Measurements from ENCODE around the gene ALG9.
"Not testable (repeated sequence)": the region's sequence is repeated elsewhere in the genome, so short reads cannot be mapped to it uniquely, and the experiment has no call there.

ALG9 gene

DNA sequence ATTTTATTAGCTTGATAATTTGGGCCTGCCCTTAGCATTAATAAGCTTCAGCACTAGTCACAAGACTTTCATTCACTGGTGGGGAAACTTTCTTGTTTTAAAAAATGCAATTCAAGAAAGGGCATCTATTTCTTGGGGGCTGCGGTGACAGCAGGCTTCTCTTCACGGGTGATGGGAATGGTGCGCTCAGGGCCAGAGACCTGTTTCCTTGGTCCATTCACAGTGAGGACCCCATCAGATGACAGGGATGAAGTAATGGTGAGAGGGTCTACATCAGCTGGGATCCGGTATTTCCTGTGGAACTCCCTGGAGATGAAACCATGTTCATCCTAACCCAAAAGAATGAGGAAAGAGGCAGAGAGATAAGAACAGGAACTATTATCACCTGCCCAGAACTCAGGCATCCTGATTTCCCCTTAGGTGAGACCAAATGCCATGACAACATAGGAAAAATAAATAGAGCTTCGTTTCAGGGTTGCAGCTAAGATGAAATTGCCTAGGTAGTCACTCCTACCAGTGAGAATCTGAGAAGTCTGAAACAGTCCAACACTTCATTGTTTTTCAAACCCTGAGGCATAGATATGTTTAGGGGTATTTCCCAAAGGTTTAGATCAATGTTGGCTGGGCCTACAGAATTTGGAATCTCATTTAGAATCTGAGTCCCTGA is 37.4 kb upstream of the ALG9 start:
- DNase-seq (ENCODE audit: low read depth in 2 of 2): no peak
- H3K4me3 ChIP-seq (replicated peaks in 1 of 2; ENCODE audit: low read depth in 2 of 2, low read length in 2 of 2): no peak overlapping the region
- TF ChIP-seq, protein P1, sequence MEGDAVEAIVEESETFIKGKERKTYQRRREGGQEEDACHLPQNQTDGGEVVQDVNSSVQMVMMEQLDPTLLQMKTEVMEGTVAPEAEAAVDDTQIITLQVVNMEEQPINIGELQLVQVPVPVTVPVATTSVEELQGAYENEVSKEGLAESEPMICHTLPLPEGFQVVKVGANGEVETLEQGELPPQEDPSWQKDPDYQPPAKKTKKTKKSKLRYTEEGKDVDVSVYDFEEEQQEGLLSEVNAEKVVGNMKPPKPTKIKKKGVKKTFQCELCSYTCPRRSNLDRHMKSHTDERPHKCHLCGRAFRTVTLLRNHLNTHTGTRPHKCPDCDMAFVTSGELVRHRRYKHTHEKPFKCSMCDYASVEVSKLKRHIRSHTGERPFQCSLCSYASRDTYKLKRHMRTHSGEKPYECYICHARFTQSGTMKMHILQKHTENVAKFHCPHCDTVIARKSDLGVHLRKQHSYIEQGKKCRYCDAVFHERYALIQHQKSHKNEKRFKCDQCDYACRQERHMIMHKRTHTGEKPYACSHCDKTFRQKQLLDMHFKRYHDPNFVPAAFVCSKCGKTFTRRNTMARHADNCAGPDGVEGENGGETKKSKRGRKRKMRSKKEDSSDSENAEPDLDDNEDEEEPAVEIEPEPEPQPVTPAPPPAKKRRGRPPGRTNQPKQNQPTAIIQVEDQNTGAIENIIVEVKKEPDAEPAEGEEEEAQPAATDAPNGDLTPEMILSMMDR (IDR thresholded peaks at IDR 0.05; ENCODE audit: low read depth, low read length): no peak

DNA sequence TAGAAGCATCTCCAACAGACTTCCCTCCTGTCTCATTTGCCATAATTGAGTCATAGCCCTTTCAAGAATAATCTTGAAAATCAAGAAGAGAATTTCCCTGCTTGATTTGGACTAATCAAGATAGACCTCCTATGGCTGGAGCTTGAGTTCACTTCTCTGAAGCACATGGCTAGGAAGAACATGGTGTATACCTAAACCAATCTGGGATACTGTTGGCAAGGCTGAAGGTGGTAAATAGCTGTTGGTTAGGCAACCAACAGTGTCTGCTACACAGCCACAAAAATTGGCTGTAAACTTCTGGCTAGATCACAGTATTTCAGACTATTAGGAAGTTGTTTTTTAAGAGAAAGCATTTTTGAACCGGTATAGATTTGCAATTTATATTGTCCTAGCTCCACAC is 35.3 kb upstream of the ALG9 start:
- H3K4me3 ChIP-seq (replicated peaks in 1 of 2; ENCODE audit: low read depth in 2 of 2, low read length in 2 of 2): no peak overlapping the region
- TF ChIP-seq, protein P1 (IDR thresholded peaks at IDR 0.05; ENCODE audit: low read depth, low read length): no peak
- DNase-seq (ENCODE audit: low read depth in 2 of 2): no peak

DNA sequence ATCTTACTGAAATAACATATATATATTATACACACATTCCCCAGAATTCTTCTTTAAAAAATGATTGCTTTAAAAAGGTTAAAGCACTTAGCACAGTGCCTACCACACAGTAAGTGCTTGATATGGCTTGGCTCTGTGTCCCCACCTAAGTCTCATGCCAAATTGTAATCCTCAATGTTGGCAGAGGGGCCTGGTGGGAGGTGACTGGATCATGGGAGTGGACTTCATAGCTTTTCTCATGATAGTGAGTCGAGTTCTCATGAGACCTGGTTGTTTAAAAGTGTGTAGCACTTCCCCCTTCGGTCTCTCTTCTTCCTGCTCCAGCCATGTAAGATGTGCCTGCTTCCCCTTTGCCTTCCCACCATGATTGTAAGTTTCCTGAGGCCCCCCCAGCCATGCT is 34.0 kb upstream of the ALG9 start:
- TF ChIP-seq, protein P1 (IDR thresholded peaks at IDR 0.05; ENCODE audit: low read depth, low read length): no peak
- peak in 1 of 2 donors; percentile 40 for DNase-seq (ENCODE audit: low read depth in 2 of 2)
- no peak overlapping the region for H3K4me3 ChIP-seq (replicated peaks in 1 of 2; ENCODE audit: low read depth in 2 of 2, low read length in 2 of 2)

DNA sequence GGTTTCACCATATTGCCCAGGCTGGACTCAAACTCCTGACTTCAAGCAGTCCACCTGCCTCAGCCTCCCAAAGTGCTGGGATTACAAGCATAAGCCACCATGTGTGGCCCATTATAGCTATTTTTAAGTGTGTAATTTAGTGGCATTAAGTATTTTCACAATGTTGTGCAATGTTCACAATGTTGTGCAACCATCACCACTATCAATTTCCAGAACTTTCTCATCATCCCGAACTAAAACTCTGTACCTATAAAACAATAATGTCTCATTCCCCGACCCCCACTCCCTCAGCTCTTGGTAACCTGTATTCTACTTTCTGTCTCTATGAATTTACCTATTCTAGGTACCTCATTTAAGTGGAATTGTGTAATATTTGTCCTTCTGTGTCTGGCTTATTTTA is 15.5 kb upstream of the ALG9 start:
- no peak overlapping the region for H3K4me3 ChIP-seq (replicated peaks in 1 of 2; ENCODE audit: low read depth in 2 of 2, low read length in 2 of 2)
- TF ChIP-seq, protein P1 (IDR thresholded peaks at IDR 0.05; ENCODE audit: low read depth, low read length): no peak

DNA sequence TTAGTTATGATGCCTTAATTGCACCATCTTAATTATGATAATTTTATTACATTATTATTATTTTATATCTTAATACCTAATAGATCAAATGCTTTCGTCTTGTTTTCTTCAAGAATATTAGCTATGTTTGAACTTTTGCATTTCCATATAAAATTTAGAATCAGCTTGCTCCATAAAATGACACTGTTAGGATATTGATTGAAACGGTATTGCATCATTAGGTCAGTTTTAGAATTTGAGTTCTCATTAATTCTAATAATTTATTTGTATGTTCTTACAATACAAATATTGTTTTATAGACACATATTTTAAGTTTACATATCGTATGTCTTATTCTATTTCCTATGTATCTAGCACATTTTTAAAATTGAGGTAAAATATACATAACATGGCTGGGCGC is 14.7 kb upstream of the ALG9 start:
- H3K4me3 ChIP-seq (replicated peaks in 1 of 2; ENCODE audit: low read depth in 2 of 2, low read length in 2 of 2): no peak overlapping the region
- TF ChIP-seq, protein P1 (IDR thresholded peaks at IDR 0.05; ENCODE audit: low read depth, low read length): no peak
- DNase-seq (ENCODE audit: low read depth in 2 of 2): no peak

More for the DNA sequence above, 15.5 kb upstream of the ALG9 start:
- DNase-seq (ENCODE audit: low read depth in 2 of 2): no peak

DNA sequence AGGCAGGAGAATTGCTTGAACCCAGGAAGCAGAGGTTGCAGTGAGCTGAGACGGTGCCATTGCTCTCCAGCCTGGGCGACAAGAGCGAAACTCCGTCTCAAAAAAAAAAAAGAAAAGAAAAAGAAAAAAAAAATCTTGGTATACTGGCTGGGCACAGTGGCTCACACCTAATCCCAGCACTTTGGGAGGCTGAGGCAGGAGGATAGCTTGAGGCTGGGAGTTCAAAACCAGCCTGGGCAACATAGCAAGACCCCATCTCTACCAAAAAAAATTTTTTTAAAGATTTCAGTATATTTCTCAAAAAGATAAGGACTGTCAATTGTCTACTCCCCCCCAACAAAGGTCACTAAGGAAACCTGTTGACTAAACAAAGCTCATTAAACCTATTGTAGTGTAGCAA is 13.7 kb upstream of the ALG9 start:
- not testable (repeated sequence) for DNase-seq (ENCODE audit: low read depth in 2 of 2); H3K4me3 ChIP-seq (replicated peaks in 1 of 2; ENCODE audit: low read depth in 2 of 2, low read length in 2 of 2)

DNA sequence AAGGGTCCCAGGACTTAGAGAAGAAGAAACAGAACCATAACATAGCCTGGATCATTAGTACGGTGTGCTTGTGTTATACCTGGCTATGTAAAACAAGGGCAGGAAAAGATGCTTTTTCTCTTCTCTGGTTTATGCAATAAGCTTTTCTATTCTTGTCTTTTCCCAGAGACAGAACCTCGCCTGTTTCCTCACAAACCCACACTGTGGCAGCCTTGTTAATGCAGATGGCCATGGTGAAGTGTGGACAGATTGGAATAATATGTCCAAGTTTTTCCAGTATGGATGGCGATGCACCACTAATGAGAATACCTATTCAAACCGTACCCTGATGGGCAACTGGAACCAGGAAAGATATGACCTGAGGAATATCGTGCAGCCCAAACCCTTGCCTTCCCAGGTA is 10.8 kb upstream of the ALG9 start:
- H3K4me3 ChIP-seq (replicated peaks in 1 of 2; ENCODE audit: low read depth in 2 of 2, low read length in 2 of 2): no peak overlapping the region
- DNase-seq (ENCODE audit: low read depth in 2 of 2): no peak
- TF ChIP-seq, protein P1 (IDR thresholded peaks at IDR 0.05; ENCODE audit: low read depth, low read length): no peak
